GM18526 (cell line): ENCODE measurements around the gene GSTM3.

Source experiments
- POLR2A ChIP-seq: IDR thresholded peaks from 3 replicates; pipeline ENCODE4 v1.6.1; 2011; ENCODE audit not compliant: insufficient read length; ENCODE audit errors: extremely low read depth

The GSTM3 gene

GRCh38 chr1:109740615-109741373 lies at the start of gene GSTM3:
Gene GSTM3 (minus strand): TSS chr1:109741038. CDS start chr1:109740287, 751 bp downstream.
- no peak for TF ChIP-seq POLR2A

- TF ChIP-seq POLR2A: no peak
These were observed 49.5 kb upstream of the GSTM3 start for GRCh38 chr1:109790329-109790728.

GRCh38 chr1:109789551-109790180 lies 48.8 kb upstream of the GSTM3 start:
- TF ChIP-seq POLR2A: no peak

GRCh38 chr1:109788695-109789521 lies 48.1 kb upstream of the GSTM3 start:
- TF ChIP-seq POLR2A: no peak

- TF ChIP-seq POLR2A: no peak
These were observed 47.2 kb upstream of the GSTM3 start for GRCh38 chr1:109787845-109788601.

GRCh38 chr1:109787211-109787844 lies 46.5 kb upstream of the GSTM3 start:
- TF ChIP-seq POLR2A: no peak

GRCh38 chr1:109786531-109787021 lies 45.7 kb upstream of the GSTM3 start:
- no peak for TF ChIP-seq POLR2A

GRCh38 chr1:109786112-109786480 lies 45.3 kb upstream of the GSTM3 start:
- no peak for TF ChIP-seq POLR2A

GRCh38 chr1:109785446-109786111 lies 44.7 kb upstream of the GSTM3 start:
- TF ChIP-seq POLR2A: no peak

GRCh38 chr1:109784551-109785252 lies 43.9 kb upstream of the GSTM3 start:
- no peak for TF ChIP-seq POLR2A

- no peak for TF ChIP-seq POLR2A
These were observed 42.6 kb upstream of the GSTM3 start for GRCh38 chr1:109783436-109783835.

- no peak for TF ChIP-seq POLR2A
These were observed 42.1 kb upstream of the GSTM3 start for GRCh38 chr1:109782927-109783326.

- no peak for TF ChIP-seq POLR2A
These were observed 41.7 kb upstream of the GSTM3 start for GRCh38 chr1:109782514-109782913.
